ENCODE results near the gene CST5.

GRCh38 chr20:23875606-23876237, 3.8 kb downstream of the CST5 start:
- TF ChIP-seq, protein P1, sequence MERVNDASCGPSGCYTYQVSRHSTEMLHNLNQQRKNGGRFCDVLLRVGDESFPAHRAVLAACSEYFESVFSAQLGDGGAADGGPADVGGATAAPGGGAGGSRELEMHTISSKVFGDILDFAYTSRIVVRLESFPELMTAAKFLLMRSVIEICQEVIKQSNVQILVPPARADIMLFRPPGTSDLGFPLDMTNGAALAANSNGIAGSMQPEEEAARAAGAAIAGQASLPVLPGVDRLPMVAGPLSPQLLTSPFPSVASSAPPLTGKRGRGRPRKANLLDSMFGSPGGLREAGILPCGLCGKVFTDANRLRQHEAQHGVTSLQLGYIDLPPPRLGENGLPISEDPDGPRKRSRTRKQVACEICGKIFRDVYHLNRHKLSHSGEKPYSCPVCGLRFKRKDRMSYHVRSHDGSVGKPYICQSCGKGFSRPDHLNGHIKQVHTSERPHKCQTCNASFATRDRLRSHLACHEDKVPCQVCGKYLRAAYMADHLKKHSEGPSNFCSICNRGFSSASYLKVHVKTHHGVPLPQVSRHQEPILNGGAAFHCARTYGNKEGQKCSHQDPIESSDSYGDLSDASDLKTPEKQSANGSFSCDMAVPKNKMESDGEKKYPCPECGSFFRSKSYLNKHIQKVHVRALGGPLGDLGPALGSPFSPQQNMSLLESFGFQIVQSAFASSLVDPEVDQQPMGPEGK (CRISPR knock-in tag; IDR thresholded peaks at IDR 0.05; ENCODE audit: borderline replicate concordance), result no peak
- TF ChIP-seq ZFP30 (CRISPR knock-in tag; IDR thresholded peaks at IDR 0.05) (no peak), ZFP3 (CRISPR knock-in tag; IDR thresholded peaks at IDR 0.05) (no peak), GLIS3 (CRISPR knock-in tag; IDR thresholded peaks at IDR 0.05) (no peak), SNAI2 (CRISPR knock-in tag; IDR thresholded peaks at IDR 0.05) (no peak), ARNTL (CRISPR knock-in tag; IDR thresholded peaks at IDR 0.05; ENCODE audit: borderline replicate concordance, low read depth) (no peak), CREB5 (CRISPR knock-in tag; IDR thresholded peaks at IDR 0.05; ENCODE audit: low read depth) (no peak), ZNF565 (CRISPR knock-in tag; conservative IDR thresholded peaks at IDR 0.05; ENCODE audit: low read depth) (no peak), ESRRG (CRISPR knock-in tag; IDR thresholded peaks at IDR 0.05) (no peak)
- TF ChIP-seq, protein P2, sequence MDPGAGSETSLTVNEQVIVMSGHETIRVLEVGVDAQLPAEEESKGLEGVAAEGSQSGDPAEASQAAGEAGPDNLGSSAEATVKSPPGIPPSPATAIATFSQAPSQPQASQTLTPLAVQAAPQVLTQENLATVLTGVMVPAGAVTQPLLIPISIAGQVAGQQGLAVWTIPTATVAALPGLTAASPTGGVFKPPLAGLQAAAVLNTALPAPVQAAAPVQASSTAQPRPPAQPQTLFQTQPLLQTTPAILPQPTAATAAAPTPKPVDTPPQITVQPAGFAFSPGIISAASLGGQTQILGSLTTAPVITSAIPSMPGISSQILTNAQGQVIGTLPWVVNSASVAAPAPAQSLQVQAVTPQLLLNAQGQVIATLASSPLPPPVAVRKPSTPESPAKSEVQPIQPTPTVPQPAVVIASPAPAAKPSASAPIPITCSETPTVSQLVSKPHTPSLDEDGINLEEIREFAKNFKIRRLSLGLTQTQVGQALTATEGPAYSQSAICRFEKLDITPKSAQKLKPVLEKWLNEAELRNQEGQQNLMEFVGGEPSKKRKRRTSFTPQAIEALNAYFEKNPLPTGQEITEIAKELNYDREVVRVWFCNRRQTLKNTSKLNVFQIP (CRISPR knock-in tag; IDR thresholded peaks at IDR 0.05; ENCODE audit: borderline replicate concordance, low read depth), result no peak

Data from SK-N-SH treated with all-trans-retinoic acid at 6 μM for 48 hours (cell line).